Peyer's patch (tissue), 4 donors: ENCODE data around the gene PRDM8. TPM values are rescaled to one million over a fixed set of nuclear protein-coding genes. Genes with fewer than 3 reads are reported as not detected.

Experiments used
- DNase-seq, 3 donors: peaks; one replicate each; pipeline ENCODE4 v3.0.0-alpha.2; 2017 to 2019
- H3K27ac ChIP-seq, 4 donors: fragments of 200-600 bp; sonication (generic); one replicate each; pipeline ENCODE4 v1.5.1; 2016 to 2019
- H3K27me3 ChIP-seq, 2 donors: fragments of 200-600 bp; sonication (generic); one replicate each; pipeline ENCODE4 v1.5.1; 2019
- H3K36me3 ChIP-seq, 3 donors: fragments of 200-600 bp; sonication (generic); one replicate each; pipeline ENCODE4 v1.5.1; 2016 to 2019
- H3K4me1 ChIP-seq, 4 donors: fragments of 200-600 bp; sonication (generic); one replicate each; pipeline ENCODE4 v1.5.1; 2016 to 2019
- H3K4me3 ChIP-seq, 4 donors: fragments of 200-600 bp; sonication (generic); 1 replicate in 3 of 4; 2 replicates in 1 of 4; pipeline ENCODE4 v1.5.1; 2016 to 2019; ENCODE audit warnings: mild to moderate bottlenecking in 1 of 4
- H3K9me3 ChIP-seq, 4 donors: fragments of 200-600 bp; sonication (generic); one replicate each; pipeline ENCODE4 v1.5.1; 2016 to 2019; ENCODE audit warnings: mild to moderate bottlenecking in 1 of 4
- CTCF ChIP-seq, 6 experiments: fragments of 450-650 bp in 4 of 6; fragments of 200-600 bp in 2 of 6; sonication (generic) in 1 of 6; IDR thresholded peaks; one replicate each; pipeline ENCODE4 v1.5.1; 2017 to 2019; ENCODE audit warnings: antibody characterized with exemption in 6 of 6, mild to moderate bottlenecking in 3 of 6, moderate library complexity in 1 of 6
- POLR2A ChIP-seq, 2 donors: fragments of 450-650 bp; IDR thresholded peaks; one replicate each; pipeline ENCODE4 v1.5.1; 2017; ENCODE audit warnings: antibody characterized with exemption in 2 of 2, mild to moderate bottlenecking in 2 of 2, moderate library complexity in 2 of 2
- total RNA-seq, 4 donors: library from RNA; depleted of rRNA; stranded (reverse); fragments of >200 nt; gene quantifications; one replicate each; pipeline ENCODE4 v1.1.0, GENCODE V29; 2016

Gene PRDM8
- total RNA-seq, 4 donors from 2014 or later: 0.35 to 5.8 (median 3.3) TPM

GRCh38 chr4:80178964-80179363 lies 18.3 kb upstream of the PRDM8 start:
- no peak overlapping the region for H3K4me3 ChIP-seq
- peaks cover 0 to 5% (median 2%) of the 10 kb centered on the region in 4 donors for H3K4me1 ChIP-seq
- no peak overlapping the region for H3K27ac ChIP-seq
- H3K36me3 ChIP-seq: no peaks in the 10 kb centered on the region
- no peak for DNase-seq
- H3K9me3 ChIP-seq: no peaks in the 10 kb centered on the region
- no peak for TF ChIP-seq POLR2A (IDR thresholded peaks at IDR 0.05)
- no peak for TF ChIP-seq CTCF (IDR thresholded peaks at IDR 0.05)
- no peaks in the 10 kb centered on the region for H3K27me3 ChIP-seq

- Histone ChIP-seq H3K4me1 (peaks cover 0 to 5% (median 2%) of the 10 kb centered on the region in 4 donors), H3K4me3 (no peak overlapping the region), H3K36me3 (no peaks in the 10 kb centered on the region), H3K9me3 (no peaks in the 10 kb centered on the region), H3K27me3 (no peaks in the 10 kb centered on the region), H3K27ac (no peak overlapping the region)
- no peak for DNase-seq
- TF ChIP-seq POLR2A (IDR thresholded peaks at IDR 0.05) (no peak), CTCF (IDR thresholded peaks at IDR 0.05) (no peak)
Measured at GRCh38 chr4:80179637-80180161, 17.6 kb upstream of the PRDM8 start.

GRCh38 chr4:80180743-80181142 lies 16.6 kb upstream of the PRDM8 start:
- DNase-seq: no peak
- no peak overlapping the region for H3K4me3 ChIP-seq
- no peaks in the 10 kb centered on the region for H3K36me3 ChIP-seq
- H3K27me3 ChIP-seq: peaks cover 0 to 3% of the 10 kb centered on the region in 2 donors
- H3K9me3 ChIP-seq: no peaks in the 10 kb centered on the region
- H3K27ac ChIP-seq: no peak overlapping the region
- TF ChIP-seq POLR2A (IDR thresholded peaks at IDR 0.05) (no peak), CTCF (IDR thresholded peaks at IDR 0.05) (no peak)
- peaks cover 0 to 6% (median 5%) of the 10 kb centered on the region in 4 donors for H3K4me1 ChIP-seq

GRCh38 chr4:80182237-80182866 lies 15.0 kb upstream of the PRDM8 start:
- no peak for TF ChIP-seq CTCF (IDR thresholded peaks at IDR 0.05)
- TF ChIP-seq POLR2A (IDR thresholded peaks at IDR 0.05): no peak
- DNase-seq: no peak
- Histone ChIP-seq H3K36me3 (no peaks in the 10 kb centered on the region), H3K4me1 (peaks cover 0 to 7% (median 5%) of the 10 kb centered on the region in 4 donors), H3K4me3 (no peak overlapping the region), H3K27ac (peak overlapping the region in 1 of 4 donors; percentile 47), H3K9me3 (no peaks in the 10 kb centered on the region), H3K27me3 (peaks cover 0 to 4% of the 10 kb centered on the region in 2 donors)

- Histone ChIP-seq H3K4me1 (peaks cover 0 to 7% (median 5%) of the 10 kb centered on the region in 4 donors), H3K9me3 (no peaks in the 10 kb centered on the region), H3K27me3 (peaks cover 0 to 4% of the 10 kb centered on the region in 2 donors), H3K27ac (peak overlapping the region; percentile 66 to 78 (median 74)), H3K4me3 (peak overlapping the region; percentile 54 to 62 (median 61)), H3K36me3 (no peaks in the 10 kb centered on the region)
- TF ChIP-seq CTCF (IDR thresholded peaks at IDR 0.05) (no peak), POLR2A (IDR thresholded peaks at IDR 0.05) (no peak)
- peak in 2 of 3 donors; percentile 44 to 69 for DNase-seq
Measured at GRCh38 chr4:80183250-80184052, 13.9 kb upstream of the PRDM8 start.
